IPS-20b (cell line): Measurements from ENCODE around the gene MACROD2.
"Not testable (repeated sequence)": the region's sequence is repeated elsewhere in the genome, so short reads cannot be mapped to it uniquely, and the experiment has no call there.

Experiments used
- H3K27ac ChIP-seq: one replicate; pipeline ENCODE4 v1.5.1; 2013; ENCODE audit warnings: low read length
- H3K27me3 ChIP-seq: 2 replicates; pipeline ENCODE4 v1.6.1; 2013; ENCODE audit warnings: mild to moderate bottlenecking, low read length, inconsistent platforms; ENCODE audit not compliant: insufficient read depth
- H3K36me3 ChIP-seq: 2 replicates; pipeline ENCODE4 v1.6.1; 2013; ENCODE audit warnings: low read depth, mild to moderate bottlenecking, inconsistent platforms, low read length, moderate library complexity; ENCODE audit not compliant: insufficient read depth
- H3K4me1 ChIP-seq: 2 replicates; pipeline ENCODE4 v1.6.1; 2013; ENCODE audit warnings: mild to moderate bottlenecking, control low read depth, inconsistent platforms, low read length, moderate library complexity; ENCODE audit not compliant: insufficient read depth
- H3K4me3 ChIP-seq: 2 replicates; pipeline ENCODE4 v1.5.1; 2013; ENCODE audit warnings: mild to moderate bottlenecking, low read length, inconsistent platforms
- H3K9ac ChIP-seq: 2 replicates; pipeline ENCODE4 v1.6.1; 2013; ENCODE audit warnings: low read depth, mild to moderate bottlenecking, inconsistent platforms, low read length, moderate library complexity
- H3K9me3 ChIP-seq: 2 replicates; pipeline ENCODE4 v1.6.1; 2013; ENCODE audit warnings: mild to moderate bottlenecking, low read depth, low read length, inconsistent platforms; ENCODE audit not compliant: insufficient read depth

Gene MACROD2

DNA sequence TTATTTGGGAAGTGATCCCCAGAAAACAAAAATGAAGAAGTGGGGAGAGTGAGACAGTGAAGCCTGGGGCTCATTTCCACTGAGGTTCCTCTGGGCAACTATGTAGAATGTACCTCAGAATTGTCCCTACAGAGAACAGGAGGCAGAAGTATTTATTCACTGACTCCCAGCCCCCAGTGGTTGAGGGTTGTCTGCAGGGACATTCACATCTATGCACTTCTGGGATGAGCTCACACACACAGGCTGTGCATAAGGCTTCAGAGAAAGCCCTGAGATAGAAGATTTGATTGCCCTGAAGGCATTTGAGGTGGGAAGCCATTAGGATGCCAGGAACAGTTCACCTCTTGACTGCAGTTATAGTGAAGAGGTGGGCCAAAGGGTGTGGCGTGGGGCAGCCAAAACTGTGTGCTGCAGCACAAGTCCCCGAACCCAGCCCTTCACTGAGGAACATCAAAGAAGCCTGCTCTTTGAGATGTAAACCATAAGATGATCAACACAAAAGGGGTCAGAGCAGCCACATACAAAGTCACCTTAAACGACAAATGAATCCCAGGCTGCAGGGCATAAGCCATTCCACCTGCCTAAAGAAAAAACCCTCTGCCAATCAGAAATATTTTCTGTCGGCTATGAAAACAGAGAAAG lies 1195.9 kb downstream of the MACROD2 start:
- Histone ChIP-seq H3K9me3 (no peaks in the 10 kb centered on the region), H3K4me1 (no peaks in the 10 kb centered on the region), H3K27me3 (no peaks in the 10 kb centered on the region), H3K9ac (no peak overlapping the region), H3K36me3 (no peaks in the 10 kb centered on the region), H3K4me3 (no peak overlapping the region), H3K27ac (no peak overlapping the region)

- Histone ChIP-seq H3K4me3 (no peak overlapping the region), H3K36me3 (no peaks in the 10 kb centered on the region), H3K9me3 (no peaks in the 10 kb centered on the region), H3K9ac (no peak overlapping the region), H3K4me1 (0 out of 2 replicates have a peak, but pooled peaks cover under 1% of the 10 kb centered on the region), H3K27me3 (no peaks in the 10 kb centered on the region), H3K27ac (no peak overlapping the region)
These were observed 1200.1 kb downstream of the MACROD2 start for GRCh38 chr20:15195378-15195777.

GRCh38 chr20:15196547-15197255 lies 1201.4 kb downstream of the MACROD2 start:
- Histone ChIP-seq H3K36me3 (no peaks in the 10 kb centered on the region), H3K27ac (no peak overlapping the region), H3K4me3 (no peak overlapping the region), H3K27me3 (no peaks in the 10 kb centered on the region), H3K4me1 (0 out of 2 replicates have a peak, but pooled peaks cover 2% of the 10 kb centered on the region), H3K9me3 (no peaks in the 10 kb centered on the region), H3K9ac (no peak overlapping the region)

DNA sequence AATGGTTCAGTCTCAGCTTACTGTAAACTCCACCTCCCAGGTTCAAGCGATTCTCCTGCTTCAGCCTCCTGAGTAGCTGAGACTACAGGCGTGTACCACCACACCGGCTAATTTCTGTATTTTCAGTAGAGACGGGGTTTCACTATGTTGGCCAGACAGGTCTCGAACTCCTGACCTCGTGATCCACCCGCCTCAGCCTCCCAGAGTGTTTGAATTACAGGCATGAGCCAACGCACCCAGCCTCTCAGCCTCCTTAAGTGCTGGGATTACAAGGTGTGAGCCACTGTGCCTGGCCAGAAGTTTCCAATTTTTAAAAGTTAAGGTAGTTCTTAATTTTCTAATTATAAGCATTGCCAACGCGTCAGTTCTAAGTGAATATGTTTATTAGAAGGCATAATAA lies 1202.7 kb downstream of the MACROD2 start:
- not testable (repeated sequence) for H3K36me3 ChIP-seq, H3K4me3 ChIP-seq, H3K27me3 ChIP-seq, H3K27ac ChIP-seq, H3K4me1 ChIP-seq, H3K9ac ChIP-seq, H3K9me3 ChIP-seq

GRCh38 chr20:15199698-15200097 lies 1204.4 kb downstream of the MACROD2 start:
- Histone ChIP-seq H3K27ac (no peak overlapping the region), H3K36me3 (no peaks in the 10 kb centered on the region), H3K9ac (no peak overlapping the region), H3K4me3 (no peak overlapping the region), H3K27me3 (no peaks in the 10 kb centered on the region), H3K4me1 (0 out of 2 replicates have a peak, but pooled peaks cover 2% of the 10 kb centered on the region), H3K9me3 (no peaks in the 10 kb centered on the region)

DNA sequence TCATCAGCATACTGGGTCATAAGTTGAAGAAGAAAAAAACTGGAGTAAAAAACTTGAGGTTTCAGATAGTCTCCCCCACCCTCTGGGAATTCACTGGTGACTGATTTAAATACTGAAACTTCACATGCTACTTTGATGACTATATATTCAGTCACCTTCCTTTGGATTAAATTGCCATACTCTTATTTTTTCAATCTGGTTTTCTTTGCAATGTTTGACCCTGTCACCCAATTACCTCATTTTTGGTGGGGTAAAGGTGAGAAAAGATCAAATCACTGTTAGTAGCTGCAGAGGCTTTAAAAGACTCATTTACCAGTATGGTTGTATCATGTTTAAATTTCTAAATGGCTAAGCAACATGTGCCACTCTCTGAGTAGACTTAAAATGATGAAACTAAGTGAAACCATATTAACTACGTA lies 1204.8 kb downstream of the MACROD2 start:
- Histone ChIP-seq H3K27me3 (no peaks in the 10 kb centered on the region), H3K4me1 (0 out of 2 replicates have a peak, but pooled peaks cover 2% of the 10 kb centered on the region), H3K9ac (no peak overlapping the region), H3K36me3 (no peaks in the 10 kb centered on the region), H3K4me3 (no peak overlapping the region), H3K27ac (no peak overlapping the region), H3K9me3 (no peaks in the 10 kb centered on the region)

GRCh38 chr20:15201602-15202001 lies 1206.3 kb downstream of the MACROD2 start:
- H3K4me3 ChIP-seq, result no peak overlapping the region
- H3K9me3 ChIP-seq, result no peaks in the 10 kb centered on the region
- no peaks in the 10 kb centered on the region for H3K27me3 ChIP-seq
- no peak overlapping the region for H3K9ac ChIP-seq
- no peak overlapping the region for H3K27ac ChIP-seq
- no peaks in the 10 kb centered on the region for H3K36me3 ChIP-seq
- 0 out of 2 replicates have a peak, but pooled peaks cover 2% of the 10 kb centered on the region for H3K4me1 ChIP-seq

DNA sequence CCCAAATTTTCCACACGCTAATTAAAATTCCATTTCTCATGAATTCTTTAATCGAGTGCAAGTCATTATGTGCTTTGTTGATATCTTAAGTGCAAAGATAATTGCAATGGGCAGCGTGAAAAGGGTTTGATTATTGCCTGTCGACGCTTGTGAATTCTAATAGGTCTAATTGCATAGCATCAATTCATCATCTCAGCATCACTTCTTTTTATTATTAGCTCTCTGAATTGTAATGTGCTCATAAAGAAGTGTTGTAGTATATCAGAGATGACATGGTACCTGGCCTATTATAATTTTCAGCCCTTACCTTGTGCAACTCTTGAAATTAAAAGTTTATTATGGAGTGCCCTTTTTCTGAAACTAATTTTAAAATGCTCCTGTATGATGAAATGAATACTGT lies 1208.9 kb downstream of the MACROD2 start:
- Histone ChIP-seq H3K36me3 (no peaks in the 10 kb centered on the region), H3K27me3 (no peaks in the 10 kb centered on the region), H3K27ac (no peak overlapping the region), H3K9ac (no peak overlapping the region), H3K4me1 (0 out of 2 replicates have a peak, but pooled peaks cover 2% of the 10 kb centered on the region), H3K4me3 (no peak overlapping the region), H3K9me3 (no peaks in the 10 kb centered on the region)

DNA sequence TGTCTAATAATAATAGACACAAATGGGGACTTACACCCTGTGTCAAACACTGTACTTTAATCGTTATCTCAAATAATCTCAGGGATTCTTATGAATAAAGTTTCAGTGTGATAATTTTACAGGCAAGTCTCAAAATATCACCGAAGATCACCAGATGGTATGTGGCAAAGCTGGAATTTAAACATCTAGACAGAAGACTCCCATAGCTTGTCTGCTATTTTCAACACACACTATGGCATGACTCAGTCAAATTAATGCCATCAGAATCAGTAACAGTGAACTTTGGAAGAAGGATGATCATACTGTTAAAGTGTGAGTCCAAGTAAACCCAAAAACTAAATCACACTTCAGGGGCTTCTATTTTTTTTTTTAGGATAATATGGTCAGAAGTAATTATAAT lies 1209.7 kb downstream of the MACROD2 start:
- Histone ChIP-seq H3K9ac (no peak overlapping the region), H3K9me3 (no peaks in the 10 kb centered on the region), H3K4me3 (no peak overlapping the region), H3K4me1 (0 out of 2 replicates have a peak, but pooled peaks cover 2% of the 10 kb centered on the region), H3K36me3 (no peaks in the 10 kb centered on the region), H3K27ac (no peak overlapping the region), H3K27me3 (no peaks in the 10 kb centered on the region)

DNA sequence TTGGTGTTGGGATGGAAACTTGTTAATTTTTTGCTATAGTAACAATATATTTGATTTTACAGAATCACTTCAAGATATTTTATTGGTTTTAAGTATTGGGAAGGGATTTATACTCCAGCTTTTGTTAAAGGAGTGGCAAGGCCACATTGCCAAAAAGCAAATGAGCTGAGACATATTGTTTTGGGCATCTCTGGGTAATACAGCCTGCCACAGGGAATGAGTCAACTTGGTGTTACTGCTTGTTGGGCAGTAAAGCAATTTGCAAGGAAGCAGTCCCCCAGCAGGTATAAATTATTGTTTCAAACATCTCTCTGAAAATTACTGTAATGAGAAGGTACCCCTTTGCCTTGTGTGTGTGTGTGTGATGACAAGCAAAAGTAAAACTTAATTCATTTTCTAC lies 1210.4 kb downstream of the MACROD2 start:
- Histone ChIP-seq H3K4me3 (no peak overlapping the region), H3K4me1 (no peaks in the 10 kb centered on the region), H3K27ac (no peak overlapping the region), H3K27me3 (no peaks in the 10 kb centered on the region), H3K36me3 (no peaks in the 10 kb centered on the region), H3K9me3 (no peaks in the 10 kb centered on the region), H3K9ac (no peak overlapping the region)

DNA sequence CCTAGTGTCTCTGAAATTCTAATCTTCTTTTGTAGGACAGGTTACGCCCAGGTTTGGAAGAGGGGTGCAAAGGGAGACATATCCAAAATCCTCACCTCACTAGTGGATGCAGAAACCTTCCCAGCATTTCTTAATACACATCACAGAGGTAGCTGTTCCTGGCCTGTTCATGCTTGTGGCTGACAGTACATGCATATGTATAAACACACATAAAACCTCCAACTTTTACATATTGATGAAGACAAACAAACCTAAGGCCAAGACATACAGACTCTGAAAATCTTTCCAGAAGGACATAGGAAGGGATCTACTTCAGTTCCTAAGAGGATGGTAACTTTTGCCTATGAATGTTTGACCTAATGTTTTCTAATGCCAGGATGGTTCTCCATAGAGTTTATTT lies 1214.2 kb downstream of the MACROD2 start:
- H3K4me3 ChIP-seq, result no peak overlapping the region
- no peak overlapping the region for H3K27ac ChIP-seq
- H3K36me3 ChIP-seq, result no peaks in the 10 kb centered on the region
- H3K27me3 ChIP-seq, result no peaks in the 10 kb centered on the region
- no peak overlapping the region for H3K9ac ChIP-seq
- H3K4me1 ChIP-seq, result no peaks in the 10 kb centered on the region
- peaks cover 5% of the 10 kb centered on the region; the same call in 1 of the 2 replicates for H3K9me3 ChIP-seq

GRCh38 chr20:15214051-15214450 lies 1218.7 kb downstream of the MACROD2 start:
- H3K4me3 ChIP-seq, result no peak overlapping the region
- no peak overlapping the region for H3K9ac ChIP-seq
- peaks cover 5% of the 10 kb centered on the region; the same call in 1 of the 2 replicates for H3K9me3 ChIP-seq
- H3K36me3 ChIP-seq, result no peaks in the 10 kb centered on the region
- H3K27ac ChIP-seq, result no peak overlapping the region
- H3K27me3 ChIP-seq, result no peaks in the 10 kb centered on the region
- H3K4me1 ChIP-seq, result no peaks in the 10 kb centered on the region
